T-helper 1 cell treated with Interleukin-12 subunit alpha and Interleukin-12 subunit beta and Interleukin-4 antibody, amounts not matched to agents 30 μg/mL and 1 μg/mL, for 36 hours (primary cell): ENCODE results near the gene PARP12.

ENCODE experiments used
- H3K27ac Mint-ChIP-seq: one replicate; pipeline ENCODE4 v1.8.0; 2021; ENCODE audit warnings: mild to moderate bottlenecking, mixed read lengths
- H3K27me3 Mint-ChIP-seq: one replicate; pipeline ENCODE4 v1.8.0; 2021; ENCODE audit warnings: low read depth, mixed read lengths
- H3K36me3 Mint-ChIP-seq: one replicate; pipeline ENCODE4 v1.8.0; 2021; ENCODE audit warnings: low read depth, mixed read lengths
- H3K4me1 Mint-ChIP-seq: one replicate; pipeline ENCODE4 v1.8.0; 2021; ENCODE audit warnings: low read depth, mixed read lengths
- H3K4me3 Mint-ChIP-seq: one replicate; pipeline ENCODE4 v1.8.0; 2021; ENCODE audit warnings: mild to moderate bottlenecking, moderate library complexity, mixed read lengths
- H3K9me3 Mint-ChIP-seq: one replicate; pipeline ENCODE4 v1.8.0; 2021; ENCODE audit warnings: mixed read lengths

The PARP12 gene

DNA sequence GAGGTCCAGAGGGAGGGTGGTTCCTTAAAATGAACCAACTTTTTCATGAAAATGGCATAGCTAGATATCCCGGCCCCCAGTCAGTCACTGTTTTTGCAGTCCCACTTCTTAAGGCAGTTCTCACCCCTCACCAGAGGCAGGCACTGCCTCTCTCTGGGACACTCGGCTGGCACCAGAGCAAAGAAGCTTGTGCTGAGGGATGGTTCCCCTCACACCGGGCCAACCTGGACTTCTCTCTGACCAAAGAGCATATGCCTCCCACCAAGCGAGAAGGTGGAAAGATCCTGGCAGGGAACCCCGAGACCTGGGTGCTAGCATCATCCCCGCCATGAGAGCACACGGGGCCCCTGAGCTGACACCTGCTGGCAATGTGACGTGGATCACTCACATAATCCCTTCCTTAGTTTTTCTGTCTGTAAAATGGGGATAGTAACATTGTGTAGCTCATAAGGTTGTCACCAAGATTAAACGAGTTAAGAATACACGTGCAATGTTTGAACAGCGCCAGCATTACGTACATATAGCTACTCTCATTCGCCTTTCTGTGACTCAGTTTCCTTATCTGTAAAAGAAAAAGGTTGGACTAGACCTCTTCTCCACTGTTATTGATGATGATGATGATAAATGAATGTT, 88.5 kb downstream of the PARP12 start:
- H3K27me3 Mint-ChIP-seq, result peaks cover 18% of the 10 kb centered on the region
- H3K4me1 Mint-ChIP-seq, result peaks cover 8% of the 10 kb centered on the region
- H3K4me3 Mint-ChIP-seq, result no peak overlapping the region
- no peaks in the 10 kb centered on the region for H3K9me3 Mint-ChIP-seq
- H3K27ac Mint-ChIP-seq, result no peak overlapping the region
- H3K36me3 Mint-ChIP-seq, result no peaks in the 10 kb centered on the region
